ENCODE results near the gene RACGAP1.

RACGAP1 gene

GRCh38 chr12:50025187-50026059, at the start of gene RACGAP1:
RACGAP1 (minus strand) TSS chr12:50025494; CDS start chr12:50016715, 8,779 bp downstream.
- Histone ChIP-seq H3K4me3 (ENCODE audit: low read depth, low read length) (peak within 1 kb of the TSS; percentile 78), H3K36me3 (ENCODE audit: control insufficient read depth, insufficient read depth, low read length) (no peaks in the 10 kb centered on the region), H3K27me3 (ENCODE audit: control insufficient read depth, insufficient read depth, low read length) (no peaks in the 10 kb centered on the region), H3K27ac (ENCODE audit: low read depth, low read length) (no peak within 1 kb of the TSS; the same call in 1 of the 2 replicates), H3K4me1 (ENCODE audit: control insufficient read depth, insufficient read depth, low read length) (peaks cover 3% of the 10 kb centered on the region; the same call in 1 of the 2 replicates), H3K9me3 (ENCODE audit: control insufficient read depth, insufficient read depth, low read depth, low read length) (no peaks in the 10 kb centered on the region), H3K9ac (ENCODE audit: low read length) (peak within 1 kb of the TSS; percentile 74)

- H3K27ac ChIP-seq (ENCODE audit: low read depth, low read length) = no peak overlapping the region
- no peak overlapping the region for H3K9ac ChIP-seq (ENCODE audit: low read length)
- no peaks in the 10 kb centered on the region for H3K36me3 ChIP-seq (ENCODE audit: control insufficient read depth, insufficient read depth, low read length)
- no peaks in the 10 kb centered on the region for H3K9me3 ChIP-seq (ENCODE audit: control insufficient read depth, insufficient read depth, low read depth, low read length)
- H3K4me3 ChIP-seq (ENCODE audit: low read depth, low read length) = no peak overlapping the region
- no peaks in the 10 kb centered on the region for H3K27me3 ChIP-seq (ENCODE audit: control insufficient read depth, insufficient read depth, low read length)
- peaks cover 27% of the 10 kb centered on the region for H3K4me1 ChIP-seq (ENCODE audit: control insufficient read depth, insufficient read depth, low read length)
Measured at GRCh38 chr12:50073712-50074111, 48.4 kb upstream of the RACGAP1 start.

GRCh38 chr12:50073206-50073605, 47.9 kb upstream of the RACGAP1 start:
- Histone ChIP-seq H3K4me3 (ENCODE audit: low read depth, low read length) (no peak overlapping the region), H3K9me3 (ENCODE audit: control insufficient read depth, insufficient read depth, low read depth, low read length) (no peaks in the 10 kb centered on the region), H3K36me3 (ENCODE audit: control insufficient read depth, insufficient read depth, low read length) (no peaks in the 10 kb centered on the region), H3K27ac (ENCODE audit: low read depth, low read length) (no peak overlapping the region), H3K4me1 (ENCODE audit: control insufficient read depth, insufficient read depth, low read length) (peaks cover 27% of the 10 kb centered on the region), H3K27me3 (ENCODE audit: control insufficient read depth, insufficient read depth, low read length) (no peaks in the 10 kb centered on the region), H3K9ac (ENCODE audit: low read length) (no peak overlapping the region)

GRCh38 chr12:50072198-50072907, 47.1 kb upstream of the RACGAP1 start:
- H3K27ac ChIP-seq (ENCODE audit: low read depth, low read length) = no peak overlapping the region
- H3K27me3 ChIP-seq (ENCODE audit: control insufficient read depth, insufficient read depth, low read length) = no peaks in the 10 kb centered on the region
- no peaks in the 10 kb centered on the region for H3K36me3 ChIP-seq (ENCODE audit: control insufficient read depth, insufficient read depth, low read length)
- H3K4me3 ChIP-seq (ENCODE audit: low read depth, low read length) = no peak overlapping the region
- no peak overlapping the region for H3K9ac ChIP-seq (ENCODE audit: low read length)
- H3K9me3 ChIP-seq (ENCODE audit: control insufficient read depth, insufficient read depth, low read depth, low read length) = no peaks in the 10 kb centered on the region
- peaks cover 27% of the 10 kb centered on the region for H3K4me1 ChIP-seq (ENCODE audit: control insufficient read depth, insufficient read depth, low read length)

- H3K4me3 ChIP-seq (ENCODE audit: low read depth, low read length) = no peak overlapping the region
Measured at GRCh38 chr12:50070314-50071060, 45.2 kb upstream of the RACGAP1 start.

GRCh38 chr12:50069539-50069938, 44.2 kb upstream of the RACGAP1 start:
- Histone ChIP-seq H3K4me1 (ENCODE audit: control insufficient read depth, insufficient read depth, low read length) (peaks cover 31% of the 10 kb centered on the region), H3K36me3 (ENCODE audit: control insufficient read depth, insufficient read depth, low read length) (no peaks in the 10 kb centered on the region), H3K9me3 (ENCODE audit: control insufficient read depth, insufficient read depth, low read depth, low read length) (no peaks in the 10 kb centered on the region), H3K27ac (ENCODE audit: low read depth, low read length) (no peak overlapping the region), H3K4me3 (ENCODE audit: low read depth, low read length) (no peak overlapping the region), H3K9ac (ENCODE audit: low read length) (no peak overlapping the region), H3K27me3 (ENCODE audit: control insufficient read depth, insufficient read depth, low read length) (peaks cover 10% of the 10 kb centered on the region; the same call in 1 of the 2 replicates)

More at GRCh38 chr12:50070314-50071060, 45.2 kb upstream of the RACGAP1 start:
- H3K9me3 ChIP-seq (ENCODE audit: control insufficient read depth, insufficient read depth, low read depth, low read length) = no peaks in the 10 kb centered on the region
- no peak overlapping the region for H3K9ac ChIP-seq (ENCODE audit: low read length)
- peaks cover 36% of the 10 kb centered on the region for H3K4me1 ChIP-seq (ENCODE audit: control insufficient read depth, insufficient read depth, low read length)
- no peak overlapping the region for H3K27ac ChIP-seq (ENCODE audit: low read depth, low read length)
- H3K27me3 ChIP-seq (ENCODE audit: control insufficient read depth, insufficient read depth, low read length) = 0 out of 2 replicates have a peak, but pooled peaks cover 4% of the 10 kb centered on the region
- no peaks in the 10 kb centered on the region for H3K36me3 ChIP-seq (ENCODE audit: control insufficient read depth, insufficient read depth, low read length)

GRCh38 chr12:50069069-50069468, 43.8 kb upstream of the RACGAP1 start:
- H3K9ac ChIP-seq (ENCODE audit: low read length) = no peak overlapping the region
- no peak overlapping the region for H3K27ac ChIP-seq (ENCODE audit: low read depth, low read length)
- H3K36me3 ChIP-seq (ENCODE audit: control insufficient read depth, insufficient read depth, low read length) = no peaks in the 10 kb centered on the region
- no peak overlapping the region for H3K4me3 ChIP-seq (ENCODE audit: low read depth, low read length)
- H3K4me1 ChIP-seq (ENCODE audit: control insufficient read depth, insufficient read depth, low read length) = peaks cover 31% of the 10 kb centered on the region
- peaks cover 15% of the 10 kb centered on the region; the same call in 1 of the 2 replicates for H3K27me3 ChIP-seq (ENCODE audit: control insufficient read depth, insufficient read depth, low read length)
- no peaks in the 10 kb centered on the region for H3K9me3 ChIP-seq (ENCODE audit: control insufficient read depth, insufficient read depth, low read depth, low read length)

GRCh38 chr12:50066402-50066801, 41.1 kb upstream of the RACGAP1 start:
- Histone ChIP-seq H3K9ac (ENCODE audit: low read length) (no peak overlapping the region), H3K36me3 (ENCODE audit: control insufficient read depth, insufficient read depth, low read length) (no peaks in the 10 kb centered on the region), H3K27me3 (ENCODE audit: control insufficient read depth, insufficient read depth, low read length) (peaks cover 41% of the 10 kb centered on the region), H3K9me3 (ENCODE audit: control insufficient read depth, insufficient read depth, low read depth, low read length) (no peaks in the 10 kb centered on the region), H3K27ac (ENCODE audit: low read depth, low read length) (no peak overlapping the region), H3K4me1 (ENCODE audit: control insufficient read depth, insufficient read depth, low read length) (peaks cover 16% of the 10 kb centered on the region; the same call in 1 of the 2 replicates), H3K4me3 (ENCODE audit: low read depth, low read length) (no peak overlapping the region)

GRCh38 chr12:50065726-50066310, 40.5 kb upstream of the RACGAP1 start:
- peaks cover 47% of the 10 kb centered on the region for H3K27me3 ChIP-seq (ENCODE audit: control insufficient read depth, insufficient read depth, low read length)
- H3K4me3 ChIP-seq (ENCODE audit: low read depth, low read length) = no peak overlapping the region
- H3K4me1 ChIP-seq (ENCODE audit: control insufficient read depth, insufficient read depth, low read length) = peaks cover 16% of the 10 kb centered on the region; the same call in 1 of the 2 replicates
- H3K36me3 ChIP-seq (ENCODE audit: control insufficient read depth, insufficient read depth, low read length) = no peaks in the 10 kb centered on the region
- no peaks in the 10 kb centered on the region for H3K9me3 ChIP-seq (ENCODE audit: control insufficient read depth, insufficient read depth, low read depth, low read length)
- H3K9ac ChIP-seq (ENCODE audit: low read length) = no peak overlapping the region
- H3K27ac ChIP-seq (ENCODE audit: low read depth, low read length) = no peak overlapping the region

- Histone ChIP-seq H3K36me3 (ENCODE audit: control insufficient read depth, insufficient read depth, low read length) (no peaks in the 10 kb centered on the region), H3K9me3 (ENCODE audit: control insufficient read depth, insufficient read depth, low read depth, low read length) (no peaks in the 10 kb centered on the region), H3K27ac (ENCODE audit: low read depth, low read length) (no peak overlapping the region), H3K9ac (ENCODE audit: low read length) (no peak overlapping the region), H3K27me3 (ENCODE audit: control insufficient read depth, insufficient read depth, low read length) (peaks cover 76% of the 10 kb centered on the region), H3K4me3 (ENCODE audit: low read depth, low read length) (no peak overlapping the region), H3K4me1 (ENCODE audit: control insufficient read depth, insufficient read depth, low read length) (peaks cover 10% of the 10 kb centered on the region; the same call in 1 of the 2 replicates)
Measured at GRCh38 chr12:50062728-50063460, 37.6 kb upstream of the RACGAP1 start.
